ENCODE data around the gene PIAS4.

PIAS4 gene

GRCh38 chr19:4030552-4030951 lies 23.0 kb downstream of the PIAS4 start:
- Histone ChIP-seq H3K36me3 (ENCODE audit: control insufficient read depth in 2 of 2, insufficient read depth in 1 of 2, low read length in 2 of 2) (peaks cover 1 to 62% of the 10 kb centered on the region in 2 experiments; a peak in 2 of 3 replicates), H3K27ac (ENCODE audit: extremely low read depth, low read depth, low read length) (no peak overlapping the region), H3K4me1 (ENCODE audit: control insufficient read depth, insufficient read depth, low read length) (no peaks in the 10 kb centered on the region), H3K9me3 (ENCODE audit: control insufficient read depth, insufficient read depth, low read depth, low read length) (no peaks in the 10 kb centered on the region), H3K4me3 (ENCODE audit: low read depth, low read length) (no peak overlapping the region)
- CTCF ChIA-PET: no interaction called here
- POLR2A ChIA-PET: no interaction called here
- TF ChIP-seq, protein P1, sequence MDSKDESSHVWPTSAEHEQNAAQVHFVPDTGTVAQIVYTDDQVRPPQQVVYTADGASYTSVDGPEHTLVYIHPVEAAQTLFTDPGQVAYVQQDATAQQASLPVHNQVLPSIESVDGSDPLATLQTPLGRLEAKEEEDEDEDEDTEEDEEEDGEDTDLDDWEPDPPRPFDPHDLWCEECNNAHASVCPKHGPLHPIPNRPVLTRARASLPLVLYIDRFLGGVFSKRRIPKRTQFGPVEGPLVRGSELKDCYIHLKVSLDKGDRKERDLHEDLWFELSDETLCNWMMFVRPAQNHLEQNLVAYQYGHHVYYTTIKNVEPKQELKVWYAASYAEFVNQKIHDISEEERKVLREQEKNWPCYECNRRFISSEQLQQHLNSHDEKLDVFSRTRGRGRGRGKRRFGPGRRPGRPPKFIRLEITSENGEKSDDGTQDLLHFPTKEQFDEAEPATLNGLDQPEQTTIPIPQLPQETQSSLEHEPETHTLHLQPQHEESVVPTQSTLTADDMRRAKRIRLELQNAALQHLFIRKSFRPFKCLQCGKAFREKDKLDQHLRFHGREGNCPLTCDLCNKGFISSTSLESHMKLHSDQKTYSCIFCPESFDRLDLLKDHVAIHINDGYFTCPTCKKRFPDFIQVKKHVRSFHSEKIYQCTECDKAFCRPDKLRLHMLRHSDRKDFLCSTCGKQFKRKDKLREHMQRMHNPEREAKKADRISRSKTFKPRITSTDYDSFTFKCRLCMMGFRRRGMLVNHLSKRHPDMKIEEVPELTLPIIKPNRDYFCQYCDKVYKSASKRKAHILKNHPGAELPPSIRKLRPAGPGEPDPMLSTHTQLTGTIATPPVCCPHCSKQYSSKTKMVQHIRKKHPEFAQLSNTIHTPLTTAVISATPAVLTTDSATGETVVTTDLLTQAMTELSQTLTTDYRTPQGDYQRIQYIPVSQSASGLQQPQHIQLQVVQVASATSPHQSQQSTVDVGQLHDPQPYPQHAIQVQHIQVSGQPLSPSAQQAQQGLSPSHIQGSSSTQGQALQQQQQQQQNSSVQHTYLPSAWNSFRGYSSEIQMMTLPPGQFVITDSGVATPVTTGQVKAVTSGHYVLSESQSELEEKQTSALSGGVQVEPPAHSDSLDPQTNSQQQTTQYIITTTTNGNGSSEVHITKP (tag by site-specific recombination; IDR thresholded peaks at IDR 0.05): no peak
- TF ChIP-seq EGR2 (tag by site-specific recombination; IDR thresholded peaks at IDR 0.05; ENCODE audit: low read depth) (no peak), ZNF510 (tag by site-specific recombination; IDR thresholded peaks at IDR 0.05; ENCODE audit: insufficient replicate concordance) (no peak), ZNF692 (tag by site-specific recombination; IDR thresholded peaks at IDR 0.05) (no peak), ZNF121 (tag by site-specific recombination; IDR thresholded peaks at IDR 0.05) (no peak), ZNF341 (tag by site-specific recombination; IDR thresholded peaks at IDR 0.05; ENCODE audit: low read depth) (no peak), ZSCAN23 (tag by site-specific recombination; IDR thresholded peaks at IDR 0.05) (no peak), KLF9 (tag by site-specific recombination; IDR thresholded peaks at IDR 0.05; ENCODE audit: low read depth) (no peak), ZNF362 (tag by site-specific recombination; IDR thresholded peaks at IDR 0.05) (no peak)

- Histone ChIP-seq H3K27ac (ENCODE audit: extremely low read depth, low read depth, low read length) (no peak overlapping the region), H3K4me1 (ENCODE audit: control insufficient read depth, insufficient read depth, low read length) (no peaks in the 10 kb centered on the region), H3K9me3 (ENCODE audit: control insufficient read depth, insufficient read depth, low read depth, low read length) (no peaks in the 10 kb centered on the region), H3K4me3 (ENCODE audit: low read depth, low read length) (no peak overlapping the region), H3K36me3 (ENCODE audit: control insufficient read depth in 2 of 2, insufficient read depth in 1 of 2, low read length in 2 of 2) (peaks cover 6 to 65% of the 10 kb centered on the region in 2 experiments; a peak in 2 of 3 replicates)
- POLR2A ChIA-PET: no interaction called here
- CTCF ChIA-PET: no interaction called here
- no peak for TF ChIP-seq ZNF335 (tag by site-specific recombination; conservative IDR thresholded peaks at IDR 0.05)
- no peak for TF ChIP-seq ZNF426 (tag by site-specific recombination; IDR thresholded peaks at IDR 0.05)
- no peak for TF ChIP-seq ZNF48 (tag by site-specific recombination; IDR thresholded peaks at IDR 0.05)
- no peak for TF ChIP-seq REST (tag by site-specific recombination; IDR thresholded peaks at IDR 0.05)
- TF ChIP-seq HOXA7 (CRISPR knock-in tag; IDR thresholded peaks at IDR 0.05; ENCODE audit: borderline replicate concordance): no peak
- no peak for TF ChIP-seq RBAK (tag by site-specific recombination; IDR thresholded peaks at IDR 0.05)
- no peak for TF ChIP-seq ATF2 (tag by site-specific recombination; IDR thresholded peaks at IDR 0.05; ENCODE audit: low read depth)
- no peak for TF ChIP-seq ZNF473 (tag by site-specific recombination; IDR thresholded peaks at IDR 0.05)
- TF ChIP-seq ZNF133 (tag by site-specific recombination; IDR thresholded peaks at IDR 0.05): no peak
- TF ChIP-seq, protein P2, sequence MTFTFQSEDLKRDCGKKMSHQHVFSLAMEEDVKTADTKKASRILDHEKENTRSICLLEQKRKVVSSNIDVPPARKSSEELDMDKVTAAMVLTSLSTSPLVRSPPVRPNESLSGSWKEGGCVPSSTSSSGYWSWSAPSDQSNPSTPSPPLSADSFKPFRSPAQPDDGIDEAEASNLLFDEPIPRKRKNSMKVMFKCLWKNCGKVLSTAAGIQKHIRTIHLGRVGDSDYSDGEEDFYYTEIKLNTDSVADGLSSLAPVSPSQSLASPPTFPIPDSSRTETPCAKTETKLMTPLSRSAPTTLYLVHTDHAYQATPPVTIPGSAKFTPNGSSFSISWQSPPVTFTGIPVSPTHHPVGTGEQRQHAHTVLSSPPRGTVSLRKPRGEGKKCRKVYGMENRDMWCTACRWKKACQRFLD (tag by site-specific recombination; IDR thresholded peaks at IDR 0.05): no peak
- TF ChIP-seq ZNF692 (tag by site-specific recombination; IDR thresholded peaks at IDR 0.05): no peak
- no peak for TF ChIP-seq ZNF211 (tag by site-specific recombination; IDR thresholded peaks at IDR 0.05; ENCODE audit: low read depth)
Measured at GRCh38 chr19:4030981-4031380, 23.4 kb downstream of the PIAS4 start.

Measured in HEK293 (cell line).